HG03159 (cell line): ENCODE data around the gene TMCC2.

Experiments
- ATAC-seq: cut with Tn5 transposase; IDR thresholded peaks from one replicate; pipeline ENCODE4 v1.9.1; 2021; ENCODE audit warnings: mild to moderate bottlenecking, moderate library complexity; ENCODE audit not compliant: unreplicated experiment

Gene TMCC2

GRCh38 chr1:205239078-205239477, 11.3 kb downstream of the TMCC2 start:
- no peak for ATAC-seq

DNA sequence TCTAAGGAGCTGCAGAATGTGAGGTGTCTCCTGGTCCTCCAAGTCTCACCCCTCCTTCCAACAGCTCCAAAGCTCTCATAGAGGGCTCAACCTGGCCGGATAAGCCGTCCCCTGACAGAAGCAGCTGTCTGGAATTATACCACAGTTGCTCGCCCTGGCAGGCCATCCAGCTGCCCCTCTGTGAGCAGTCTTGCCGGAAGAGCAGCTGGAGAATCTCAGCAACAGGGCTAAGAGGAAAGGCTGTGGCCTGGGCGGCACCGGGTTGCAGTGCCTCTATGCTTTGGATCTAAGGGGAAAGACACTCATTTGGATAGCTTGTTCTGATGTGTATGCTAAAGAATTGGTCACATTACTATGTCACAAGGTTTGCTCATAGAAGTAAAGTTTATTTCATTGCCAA, 12.4 kb downstream of the TMCC2 start:
- ATAC-seq: no peak

DNA sequence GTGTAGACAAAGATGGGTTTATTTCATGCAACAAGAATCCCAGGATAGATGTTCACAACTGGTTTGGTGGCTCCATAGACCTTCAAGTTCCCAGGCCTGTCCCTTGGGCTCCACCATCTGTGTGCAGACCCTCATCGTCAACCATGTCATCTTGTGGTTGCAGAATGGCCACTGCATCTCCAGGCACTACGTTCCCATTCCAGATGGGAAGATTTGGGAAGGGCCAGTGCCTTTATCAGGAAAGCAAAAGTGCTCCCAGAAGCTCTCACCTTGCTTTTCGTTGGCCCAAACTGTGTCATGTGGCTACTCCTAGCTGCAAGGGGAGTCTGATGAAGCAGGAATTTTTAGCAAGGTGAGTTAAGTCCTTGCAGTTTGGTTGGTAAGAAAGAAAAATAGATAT, 12.8 kb downstream of the TMCC2 start:
- ATAC-seq: no peak

- no peak for ATAC-seq
Measured at GRCh38 chr1:205241366-205242030, 13.8 kb downstream of the TMCC2 start.

GRCh38 chr1:205243350-205244191, 15.8 kb downstream of the TMCC2 start:
- no peak for ATAC-seq

DNA sequence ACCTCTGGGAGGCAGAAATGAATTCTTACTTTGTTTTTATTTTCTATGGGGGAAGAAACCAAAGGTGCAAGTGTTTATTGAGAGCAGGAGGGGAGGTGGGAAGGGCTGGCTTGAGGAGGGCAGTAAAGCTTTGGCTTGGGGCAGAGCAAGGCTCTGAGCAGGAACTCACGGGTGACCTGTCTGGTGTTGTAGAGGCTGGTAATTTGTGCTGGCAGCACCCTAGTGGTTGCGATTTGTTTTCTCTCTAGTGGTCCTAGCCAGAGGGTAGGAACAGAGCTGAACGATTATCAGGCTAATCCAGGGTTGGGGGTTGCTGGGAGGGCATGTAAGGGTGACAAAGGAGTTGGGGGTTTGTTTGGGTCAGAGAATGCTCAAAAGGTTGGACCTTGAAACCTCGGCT, 16.6 kb downstream of the TMCC2 start:
- ATAC-seq: no peak

GRCh38 chr1:205245096-205245495, 17.4 kb downstream of the TMCC2 start:
- ATAC-seq: no peak

DNA sequence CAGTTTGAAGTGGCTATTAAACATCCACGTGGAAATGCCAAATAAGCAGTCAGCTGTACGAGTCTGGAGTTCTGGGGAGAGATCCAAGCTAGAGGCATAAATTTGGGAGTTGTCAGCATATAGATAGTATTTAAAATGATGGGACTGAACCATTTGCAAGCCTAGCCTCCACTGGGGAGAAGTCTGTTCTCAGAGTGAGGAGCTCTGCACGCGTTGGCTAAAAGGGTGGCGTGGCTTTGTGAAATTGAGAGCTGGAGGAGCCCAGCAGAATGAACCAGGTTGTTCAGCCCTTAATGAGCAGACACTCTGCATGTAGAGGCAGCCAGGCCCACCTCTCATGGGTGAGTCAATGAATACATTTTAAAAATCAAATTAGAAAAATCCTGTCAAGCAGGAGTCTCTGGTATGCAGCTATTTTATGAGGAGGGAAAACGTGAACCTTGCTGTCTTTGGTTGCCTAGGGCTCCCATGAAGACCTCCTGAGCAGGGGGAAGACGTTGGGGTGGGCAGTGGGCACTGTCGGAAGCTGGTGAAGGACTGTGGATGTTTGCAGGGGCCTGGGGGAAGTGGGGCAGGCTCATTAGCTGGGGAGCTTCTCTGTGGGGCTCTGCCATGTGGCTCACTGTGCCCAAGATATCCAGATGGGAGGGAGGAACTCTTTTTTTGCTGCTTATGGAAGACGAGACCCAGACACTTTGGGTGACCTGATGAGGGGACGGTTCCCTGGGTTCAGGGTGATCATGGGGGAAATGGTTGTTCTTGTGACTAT, 18.8 kb downstream of the TMCC2 start:
- no peak for ATAC-seq

DNA sequence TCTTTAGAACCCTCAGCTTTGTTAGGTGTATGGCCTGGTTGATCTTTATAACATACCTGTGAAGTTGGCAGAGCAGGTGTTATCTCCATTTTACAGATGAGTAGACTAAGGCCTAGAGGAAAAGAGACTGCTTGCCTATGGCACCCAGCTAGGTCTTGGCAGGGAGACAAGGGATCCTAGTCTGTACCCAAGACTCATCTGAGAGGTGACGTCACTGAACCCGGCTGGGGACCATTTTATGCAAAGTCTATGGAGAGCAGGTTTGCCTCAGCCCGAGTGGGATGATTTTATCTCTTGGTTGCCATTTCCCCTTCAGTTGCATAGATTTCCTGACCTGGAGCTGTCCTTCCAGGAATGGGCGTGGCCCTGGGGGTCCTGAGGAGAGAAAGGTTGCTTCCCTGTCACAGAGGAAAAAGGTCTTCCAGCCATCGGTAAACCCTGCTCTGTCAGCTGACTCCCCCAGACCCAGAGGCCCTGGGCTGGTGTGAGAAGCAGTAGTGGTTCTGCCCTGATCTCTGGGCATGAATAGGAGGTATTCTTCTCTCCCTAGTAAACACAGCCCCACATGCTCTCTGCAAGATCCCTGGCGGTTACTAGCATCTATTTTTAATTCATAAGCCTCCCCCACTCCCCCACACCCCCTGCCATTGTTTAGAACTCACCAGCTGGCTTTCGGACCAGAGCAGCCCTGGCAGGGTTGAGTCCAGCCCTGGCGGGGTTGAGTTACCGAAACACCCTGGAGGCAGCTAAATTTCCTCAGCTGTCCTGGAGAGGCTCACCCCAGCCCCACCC, 19.6 kb downstream of the TMCC2 start:
- no peak for ATAC-seq

DNA sequence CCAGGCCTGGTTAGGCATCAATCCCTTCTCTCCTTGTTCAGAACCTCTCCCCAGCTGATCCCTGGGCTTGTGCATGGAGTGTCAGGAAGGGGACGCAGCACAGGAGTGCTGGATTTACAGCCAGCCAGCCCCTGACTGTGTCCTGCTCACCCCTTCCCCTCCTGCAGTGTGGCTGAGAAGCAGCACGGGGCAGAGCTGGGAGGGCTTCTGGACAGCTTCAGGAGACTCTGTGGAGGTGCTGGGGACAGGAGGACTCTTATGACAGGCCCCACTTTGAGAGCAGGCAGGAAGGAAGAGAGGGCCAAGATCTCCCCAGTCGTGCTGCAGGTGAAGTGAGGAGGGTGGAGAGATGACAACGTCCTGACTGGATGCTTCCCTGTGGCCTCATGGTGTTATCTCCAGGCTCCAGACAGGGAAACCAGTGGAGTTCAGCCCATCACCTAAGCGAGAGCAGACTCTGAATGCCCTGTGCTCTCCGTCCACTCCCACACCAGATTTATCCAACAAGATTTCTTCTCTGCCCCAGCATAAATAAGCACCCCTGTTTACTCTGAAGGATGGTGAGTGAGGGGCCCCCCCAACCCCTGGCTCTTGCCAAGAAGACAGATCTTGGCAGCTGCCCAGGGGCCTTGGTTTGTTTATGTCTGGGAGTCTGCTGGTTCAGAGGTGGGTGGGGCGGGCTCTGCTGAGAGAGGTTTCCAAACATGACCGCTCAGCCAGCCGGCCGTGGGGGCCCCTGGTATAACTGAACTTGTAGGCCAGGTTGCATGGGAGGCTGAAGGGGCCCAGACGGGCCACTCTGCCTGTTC, 21.3 kb downstream of the TMCC2 start:
- ATAC-seq: no peak

DNA sequence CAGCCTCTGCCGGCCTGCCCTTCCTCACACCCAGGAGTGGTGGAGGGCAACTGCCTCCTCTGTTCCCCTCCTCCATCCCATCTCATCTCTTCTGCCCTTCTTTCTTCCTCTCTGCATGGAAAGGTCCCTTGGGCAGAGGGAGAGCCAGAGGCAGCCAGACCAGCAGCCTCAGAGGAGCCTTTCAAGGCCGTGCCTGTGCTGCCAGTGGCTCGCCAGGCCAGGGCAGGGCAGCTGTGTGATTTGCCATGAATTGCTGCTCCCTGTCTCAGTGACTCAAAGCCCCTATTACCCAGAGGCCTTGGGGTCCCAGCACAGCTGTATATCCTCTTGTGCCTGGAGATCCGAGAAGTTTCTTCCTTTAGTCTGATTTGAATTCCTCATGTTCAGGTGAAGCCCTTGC, 21.9 kb downstream of the TMCC2 start:
- ATAC-seq: no peak

DNA sequence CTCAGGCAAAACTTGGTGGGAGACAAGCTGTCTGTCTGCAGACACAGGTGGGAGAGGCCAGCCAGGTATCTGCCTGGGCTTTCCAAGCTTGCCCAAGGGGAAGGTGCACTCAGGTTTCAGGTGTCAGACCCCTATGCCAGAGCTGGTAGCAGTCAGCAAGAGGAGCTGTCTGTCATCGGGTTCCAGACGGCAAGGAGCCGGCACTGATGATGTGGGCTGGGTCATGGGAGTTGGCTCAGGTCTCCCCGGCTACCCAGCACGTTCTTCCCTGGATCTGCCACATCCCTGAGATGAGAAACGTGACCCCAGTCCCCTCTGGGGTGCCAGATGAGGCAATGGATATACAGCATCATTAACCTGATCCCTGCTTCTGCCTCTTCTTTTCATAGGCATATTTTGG, 23.0 kb downstream of the TMCC2 start:
- ATAC-seq: no peak

- no peak for ATAC-seq
Measured at GRCh38 chr1:205251576-205251975, 23.8 kb downstream of the TMCC2 start.

DNA sequence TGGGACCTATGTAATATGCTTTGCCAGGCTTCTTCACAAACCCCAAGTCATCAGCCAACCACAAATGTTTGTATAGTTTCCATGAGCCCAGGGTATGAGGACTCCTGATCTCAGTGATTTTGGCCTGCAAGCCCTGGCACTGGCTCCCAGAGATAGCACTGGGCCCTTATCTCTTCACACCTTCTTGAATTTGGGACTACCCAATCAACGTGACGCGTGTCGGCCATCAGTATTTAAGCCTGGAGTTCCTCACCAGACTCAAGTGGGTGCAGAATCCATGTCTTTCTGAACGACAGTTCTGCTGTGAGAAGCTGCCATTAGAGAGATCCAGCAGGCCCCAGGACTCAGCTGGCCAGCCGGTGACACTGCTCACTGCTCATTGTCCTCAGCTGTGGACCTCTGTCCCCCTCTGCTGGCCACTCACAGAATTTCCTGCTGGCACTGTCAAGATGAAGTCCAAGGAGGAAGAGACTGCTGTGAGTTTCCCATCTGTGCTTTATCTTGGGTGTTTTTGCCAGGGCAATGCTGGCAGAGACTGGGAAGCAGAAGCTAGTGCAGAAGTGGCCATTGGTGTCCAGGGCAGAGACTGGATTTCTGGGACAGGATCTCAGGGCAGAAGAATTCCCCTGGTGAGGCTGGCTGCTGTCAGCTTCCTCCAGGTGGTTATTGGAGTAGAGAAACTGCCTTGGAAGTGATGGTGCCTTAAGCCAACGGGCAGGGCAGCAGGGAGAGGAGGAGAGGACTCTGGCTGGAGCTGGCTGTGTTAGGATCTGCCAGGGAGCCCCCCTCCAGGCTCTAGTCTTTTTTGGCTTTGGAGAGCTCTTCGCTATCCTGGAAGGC, 28.4 kb downstream of the TMCC2 start:
- no peak for ATAC-seq

DNA sequence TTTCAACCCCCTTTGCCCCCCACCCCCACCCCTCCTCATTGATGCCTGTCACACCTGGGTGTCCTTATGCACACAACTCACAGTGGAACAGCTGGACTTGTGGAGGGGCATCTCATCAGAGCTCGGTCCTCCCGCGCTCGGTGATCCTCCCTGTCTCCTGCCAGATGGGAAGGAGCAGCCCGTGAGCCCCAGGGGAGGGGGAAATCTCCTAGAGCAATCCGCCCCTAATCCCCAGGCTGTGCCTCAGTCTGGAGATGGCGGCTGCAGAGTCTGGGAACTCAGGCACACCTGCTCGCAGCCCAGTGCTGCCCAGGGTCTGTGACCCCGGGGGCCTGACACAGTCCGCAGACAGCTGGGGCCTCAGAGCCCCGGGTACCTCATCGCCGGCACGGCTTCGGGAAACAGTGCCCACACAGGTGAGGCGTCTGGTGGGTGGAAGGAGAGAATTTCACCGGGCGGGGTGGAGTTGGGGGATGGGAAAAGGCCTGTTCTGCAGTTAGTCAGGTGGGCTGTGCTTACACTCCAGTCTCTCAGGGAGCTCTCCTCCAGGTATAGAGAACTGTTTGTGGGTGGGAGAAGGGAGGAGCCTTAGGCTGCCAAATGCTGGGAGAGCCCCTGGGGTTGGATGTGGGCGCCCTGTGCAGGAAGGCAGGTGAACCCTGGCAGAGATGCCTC, 29.3 kb downstream of the TMCC2 start:
- no peak for ATAC-seq

- ATAC-seq: no peak
Measured at GRCh38 chr1:205257735-205258134, 30.0 kb downstream of the TMCC2 start.

DNA sequence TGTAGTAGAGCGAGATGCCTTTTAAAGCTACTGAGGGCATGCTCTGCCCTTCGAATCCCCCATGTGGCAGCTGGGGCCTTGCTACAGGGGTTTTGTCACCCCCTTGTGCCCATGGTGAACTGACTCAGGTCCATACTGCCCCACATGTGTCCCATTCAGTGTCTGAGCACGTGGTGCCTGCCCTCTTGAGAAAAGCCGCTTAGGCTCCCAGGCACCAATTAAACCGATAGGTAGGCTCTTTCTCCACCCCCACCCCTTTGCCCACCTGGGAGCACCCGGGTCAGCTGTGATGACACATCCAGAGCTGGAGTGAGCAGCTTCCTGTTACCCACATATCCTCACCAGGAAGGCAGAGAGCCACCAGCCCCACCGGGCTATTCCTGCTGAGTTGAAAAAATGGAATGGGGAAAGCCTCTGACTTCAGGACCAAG, 30.5 kb downstream of the TMCC2 start:
- no peak for ATAC-seq

GRCh38 chr1:205258719-205259118, 31.0 kb downstream of the TMCC2 start:
- ATAC-seq: no peak
